Mesothelial cell of epicardium (in vitro differentiated cells): Measurements from ENCODE around the gene TAB3. TPM values are rescaled to one million over a fixed set of nuclear protein-coding genes. Genes with fewer than 3 reads are reported as not detected.

Experiments used
- DNase-seq, 2 experiments: peaks; one replicate each; pipeline ENCODE4 v3.0.0; 2021; ENCODE audit warnings: low spot score in 2 of 2; ENCODE audit not compliant: unreplicated experiment in 2 of 2
- H3K27ac Mint-ChIP-seq: 2 replicates; pipeline ENCODE4 v1.8.0; 2021; ENCODE audit warnings: mixed read lengths
- H3K27me3 Mint-ChIP-seq: 2 replicates; pipeline ENCODE4 v1.8.0; 2021; ENCODE audit warnings: low read depth, mixed read lengths
- H3K36me3 Mint-ChIP-seq: 2 replicates; pipeline ENCODE4 v1.8.0; 2021; ENCODE audit warnings: mixed read lengths
- H3K4me1 Mint-ChIP-seq: 2 replicates; pipeline ENCODE4 v1.8.0; 2021; ENCODE audit warnings: mixed read lengths
- H3K4me3 Mint-ChIP-seq: 2 replicates; pipeline ENCODE4 v1.8.0; 2021; ENCODE audit warnings: mild to moderate bottlenecking, moderate library complexity, mixed read lengths
- H3K9me3 Mint-ChIP-seq: 2 replicates; pipeline ENCODE4 v1.8.0; 2021; ENCODE audit warnings: mixed read lengths
- CTCF ChIP-seq: fragments of 200-600 bp; sonication (generic); IDR thresholded peaks from one replicate; pipeline ENCODE4 v1.5.0; 2021; ENCODE audit warnings: antibody characterized with exemption; ENCODE audit not compliant: unreplicated experiment
- total RNA-seq: library from RNA; stranded (reverse); gene quantifications from 3 replicates; pipeline ENCODE4 v1.2.1, GENCODE V29; 2021

Gene TAB3
- total RNA-seq, 1 donor from 2014 or later, result 28.9 TPM

DNA sequence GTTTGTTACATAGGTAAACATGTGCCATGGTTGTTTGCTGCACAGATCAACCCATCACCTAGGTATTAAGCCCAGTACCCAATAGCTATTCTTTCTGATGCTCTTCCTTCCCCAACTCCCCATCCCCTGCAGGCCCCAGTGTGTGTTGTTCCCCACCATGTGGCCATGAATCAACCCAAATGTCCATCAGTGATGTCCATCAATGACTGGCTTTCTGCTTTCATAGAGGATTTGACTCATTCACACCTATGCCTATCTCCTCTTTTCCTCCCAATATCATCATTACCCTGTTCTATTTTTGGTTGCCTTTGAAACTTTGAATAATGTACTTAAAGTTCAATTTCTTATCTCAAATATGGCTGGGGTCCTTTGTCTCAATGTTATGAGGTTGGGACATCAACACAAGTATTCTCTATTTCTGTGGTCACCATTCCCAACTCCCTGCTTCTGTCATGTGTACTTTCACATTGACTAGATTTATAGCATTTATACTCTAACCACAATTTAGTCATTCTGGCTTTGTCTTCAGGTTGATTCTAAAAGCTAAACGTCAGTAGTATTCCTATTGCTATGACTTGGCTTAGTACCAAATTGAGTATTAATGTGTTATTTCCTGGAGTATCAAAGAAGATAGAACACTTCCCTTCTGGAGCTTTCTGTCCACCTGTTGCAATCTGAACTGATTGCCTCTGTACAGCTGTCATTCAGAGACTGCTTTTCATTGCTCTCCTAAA lies 107.2 kb downstream of the TAB3 start:
- Mint-ChIP-seq H3K4me1 (no peaks in the 10 kb centered on the region), H3K36me3 (no peaks in the 10 kb centered on the region), H3K27ac (no peak overlapping the region), H3K4me3 (no peak overlapping the region), H3K27me3 (peaks cover under 1% of the 10 kb centered on the region), H3K9me3 (peaks cover 23% of the 10 kb centered on the region)
- no peak for DNase-seq
- TF ChIP-seq CTCF, result no peak

- Mint-ChIP-seq H3K27ac (no peak overlapping the region), H3K4me1 (no peaks in the 10 kb centered on the region), H3K4me3 (no peak overlapping the region), H3K27me3 (no peaks in the 10 kb centered on the region), H3K36me3 (peaks cover 2% of the 10 kb centered on the region), H3K9me3 (peaks cover 36% of the 10 kb centered on the region)
- DNase-seq, result no peak
- TF ChIP-seq CTCF, result no peak
Measured at GRCh38 chrX:30779453-30780030, 109.5 kb downstream of the TAB3 start.

GRCh38 chrX:30777575-30777974 lies 111.5 kb downstream of the TAB3 start:
- Mint-ChIP-seq H3K4me3 (no peak overlapping the region), H3K4me1 (no peaks in the 10 kb centered on the region), H3K36me3 (peaks cover 2% of the 10 kb centered on the region), H3K9me3 (peaks cover 47% of the 10 kb centered on the region), H3K27me3 (no peaks in the 10 kb centered on the region), H3K27ac (no peak overlapping the region)
- no peak for TF ChIP-seq CTCF
- DNase-seq, result no peak

Other genes with a start within 250 kb of the TAB3 start
- 7.5 to 8.2 TPM (median 8.0 TPM) in 3 replicates for gene GK, start 235.8 kb downstream of the TAB3 start, total RNA-seq
- gene FTHL17, start 182.8 kb upstream of the TAB3 start, total RNA-seq, result not detected in 3 replicates